ENCODE results near the gene DR1.
A peak's percentile ranks its signal among the peaks of the same experiment; 100 is the strongest.

Gene DR1

GRCh38 chr1:93345633-93346420, at the start of gene DR1:
TSS of gene DR1 (plus strand) at chr1:93345907. CDS start at chr1:93346646, 739 bp downstream.
- DNase-seq (ENCODE audit: low read depth in 2 of 2) = peak; percentile 83 to 87

GRCh38 chr1:93296555-93297154, 49.1 kb upstream of the DR1 start:
- DNase-seq (ENCODE audit: low read depth in 2 of 2) = no peak

GRCh38 chr1:93301131-93301530, 44.6 kb upstream of the DR1 start:
- no peak for DNase-seq (ENCODE audit: low read depth in 2 of 2)

GRCh38 chr1:93302078-93302477, 43.6 kb upstream of the DR1 start:
- no peak for DNase-seq (ENCODE audit: low read depth in 2 of 2)

- DNase-seq (ENCODE audit: low read depth in 2 of 2) = peak; percentile 3 to 37
Measured at GRCh38 chr1:93304716-93305138, 41.0 kb upstream of the DR1 start.

GRCh38 chr1:93306920-93307319, 38.8 kb upstream of the DR1 start:
- DNase-seq (ENCODE audit: low read depth in 2 of 2) = no peak

- no peak for DNase-seq (ENCODE audit: low read depth in 2 of 2)
Measured at GRCh38 chr1:93313026-93313425, 32.7 kb upstream of the DR1 start.

GRCh38 chr1:93317207-93317606, 28.5 kb upstream of the DR1 start:
- DNase-seq (ENCODE audit: low read depth in 2 of 2) = no peak

GRCh38 chr1:93317943-93318342, 27.8 kb upstream of the DR1 start:
- no peak for DNase-seq (ENCODE audit: low read depth in 2 of 2)

- no peak for DNase-seq (ENCODE audit: low read depth in 2 of 2)
Measured at GRCh38 chr1:93321720-93322119, 24.0 kb upstream of the DR1 start.

- no peak for DNase-seq (ENCODE audit: low read depth in 2 of 2)
Measured at GRCh38 chr1:93322349-93322748, 23.4 kb upstream of the DR1 start.

GRCh38 chr1:93323185-93323820, 22.4 kb upstream of the DR1 start:
- DNase-seq (ENCODE audit: low read depth in 2 of 2) = no peak

GRCh38 chr1:93324486-93325464, 20.9 kb upstream of the DR1 start:
- no peak for DNase-seq (ENCODE audit: low read depth in 2 of 2)

- DNase-seq (ENCODE audit: low read depth in 2 of 2) = no peak
Measured at GRCh38 chr1:93328809-93329760, 16.6 kb upstream of the DR1 start.

GRCh38 chr1:93330196-93330595, 15.5 kb upstream of the DR1 start:
- DNase-seq (ENCODE audit: low read depth in 2 of 2) = no peak

- DNase-seq (ENCODE audit: low read depth in 2 of 2) = no peak
Measured at GRCh38 chr1:93330617-93331016, 15.1 kb upstream of the DR1 start.

GRCh38 chr1:93331412-93331811, 14.3 kb upstream of the DR1 start:
- DNase-seq (ENCODE audit: low read depth in 2 of 2) = no peak

GRCh38 chr1:93332368-93332767, 13.3 kb upstream of the DR1 start:
- DNase-seq (ENCODE audit: low read depth in 2 of 2) = no peak

GRCh38 chr1:93338387-93339146, 7.1 kb upstream of the DR1 start:
- DNase-seq (ENCODE audit: low read depth in 2 of 2) = no peak

GRCh38 chr1:93339171-93339697, 6.5 kb upstream of the DR1 start:
- no peak for DNase-seq (ENCODE audit: low read depth in 2 of 2)
